Stimulated activated memory B cell treated with anti-CD40 and anti-IgM and Interleukin-4, amounts not matched to agents 10 μg/mL and 1 μg/mL and 100 μg/mL, for 72 hours (primary cell): ENCODE results near the gene ARHGAP10.

Experiments used
- ATAC-seq: fragments of 150-1000 bp; cut with Tn5 transposase; 2 replicates; pipeline ENCODE4 v1.10.0; 2021
- H3K27ac Mint-ChIP-seq: one replicate; pipeline ENCODE4 v1.8.0; 2022; ENCODE audit warnings: mild to moderate bottlenecking, mixed read lengths
- H3K27me3 Mint-ChIP-seq: one replicate; pipeline ENCODE4 v1.8.0; 2022; ENCODE audit warnings: mixed read lengths
- H3K36me3 Mint-ChIP-seq: one replicate; pipeline ENCODE4 v1.8.0; 2022; ENCODE audit warnings: mixed read lengths
- H3K4me1 Mint-ChIP-seq: one replicate; pipeline ENCODE4 v1.8.0; 2022; ENCODE audit warnings: mixed read lengths
- H3K4me3 Mint-ChIP-seq: one replicate; pipeline ENCODE4 v1.8.0; 2022; ENCODE audit warnings: mild to moderate bottlenecking, moderate library complexity, mixed read lengths
- H3K9me3 Mint-ChIP-seq: one replicate; pipeline ENCODE4 v1.8.0; 2022; ENCODE audit warnings: mixed read lengths

Gene ARHGAP10

GRCh38 chr4:148090029-148090428 lies 358.1 kb downstream of the ARHGAP10 start:
- ATAC-seq: no peak
- peaks cover 27% of the 10 kb centered on the region for H3K36me3 Mint-ChIP-seq
- peaks cover 6% of the 10 kb centered on the region for H3K4me1 Mint-ChIP-seq
- no peak overlapping the region for H3K4me3 Mint-ChIP-seq
- H3K27me3 Mint-ChIP-seq: no peaks in the 10 kb centered on the region
- no peaks in the 10 kb centered on the region for H3K9me3 Mint-ChIP-seq
- H3K27ac Mint-ChIP-seq: no peak overlapping the region

DNA sequence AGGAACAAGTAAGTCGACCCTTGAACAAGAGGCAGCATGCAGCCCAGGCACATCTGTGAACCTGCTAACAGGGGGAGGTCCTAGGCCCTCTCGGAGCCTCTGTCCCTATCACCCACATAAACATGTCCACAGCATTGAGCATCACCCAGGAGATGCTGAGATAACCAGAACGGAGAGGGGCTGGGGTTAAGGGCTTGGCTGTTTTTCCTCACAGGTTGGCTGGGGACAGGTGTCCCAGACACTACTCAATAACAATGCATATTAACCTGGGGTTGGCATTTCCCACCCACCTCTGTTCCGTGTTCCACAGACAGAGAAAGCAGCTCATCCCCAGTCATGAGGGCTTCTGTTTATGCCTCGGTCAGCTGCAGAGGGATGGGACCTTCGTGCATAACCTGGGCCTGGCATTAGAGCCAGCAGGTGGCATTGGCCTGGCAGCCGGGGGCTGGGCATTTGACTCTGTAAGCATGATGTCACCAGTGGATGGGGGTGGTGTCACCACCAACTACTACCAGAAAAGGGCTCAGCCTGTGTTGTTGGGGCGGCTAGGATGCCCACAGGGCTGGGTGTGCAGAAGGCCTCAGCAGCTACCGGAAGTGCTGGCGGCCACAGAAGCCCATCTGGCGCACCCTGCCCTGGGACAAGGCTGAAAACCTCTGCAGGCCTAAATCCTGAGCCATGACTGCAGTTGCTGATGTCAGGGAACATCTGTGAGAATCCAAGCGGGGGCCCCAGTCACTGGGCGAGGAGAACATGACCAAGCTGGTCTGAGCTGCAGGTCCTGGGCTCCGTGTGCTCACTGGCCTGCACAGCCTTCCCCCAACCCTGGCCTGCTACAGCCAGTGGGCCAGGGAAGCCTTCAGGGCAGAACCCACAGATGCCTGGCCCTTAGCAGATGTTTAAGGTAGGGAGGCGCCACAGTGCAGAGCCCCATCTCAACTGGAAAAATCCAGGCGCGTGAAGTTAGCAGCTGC lies 358.9 kb downstream of the ARHGAP10 start:
- H3K4me3 Mint-ChIP-seq: no peak overlapping the region
- H3K27me3 Mint-ChIP-seq: no peaks in the 10 kb centered on the region
- H3K27ac Mint-ChIP-seq: no peak overlapping the region
- H3K4me1 Mint-ChIP-seq: peaks cover 6% of the 10 kb centered on the region
- peak; percentile 12 for ATAC-seq
- H3K9me3 Mint-ChIP-seq: no peaks in the 10 kb centered on the region
- peaks cover 20% of the 10 kb centered on the region for H3K36me3 Mint-ChIP-seq

GRCh38 chr4:148091896-148092295 lies 360.0 kb downstream of the ARHGAP10 start:
- Mint-ChIP-seq H3K9me3 (no peaks in the 10 kb centered on the region), H3K4me1 (peaks cover 3% of the 10 kb centered on the region), H3K27ac (no peak overlapping the region), H3K27me3 (no peaks in the 10 kb centered on the region), H3K4me3 (no peak overlapping the region), H3K36me3 (peaks cover 25% of the 10 kb centered on the region)
- ATAC-seq: no peak

DNA sequence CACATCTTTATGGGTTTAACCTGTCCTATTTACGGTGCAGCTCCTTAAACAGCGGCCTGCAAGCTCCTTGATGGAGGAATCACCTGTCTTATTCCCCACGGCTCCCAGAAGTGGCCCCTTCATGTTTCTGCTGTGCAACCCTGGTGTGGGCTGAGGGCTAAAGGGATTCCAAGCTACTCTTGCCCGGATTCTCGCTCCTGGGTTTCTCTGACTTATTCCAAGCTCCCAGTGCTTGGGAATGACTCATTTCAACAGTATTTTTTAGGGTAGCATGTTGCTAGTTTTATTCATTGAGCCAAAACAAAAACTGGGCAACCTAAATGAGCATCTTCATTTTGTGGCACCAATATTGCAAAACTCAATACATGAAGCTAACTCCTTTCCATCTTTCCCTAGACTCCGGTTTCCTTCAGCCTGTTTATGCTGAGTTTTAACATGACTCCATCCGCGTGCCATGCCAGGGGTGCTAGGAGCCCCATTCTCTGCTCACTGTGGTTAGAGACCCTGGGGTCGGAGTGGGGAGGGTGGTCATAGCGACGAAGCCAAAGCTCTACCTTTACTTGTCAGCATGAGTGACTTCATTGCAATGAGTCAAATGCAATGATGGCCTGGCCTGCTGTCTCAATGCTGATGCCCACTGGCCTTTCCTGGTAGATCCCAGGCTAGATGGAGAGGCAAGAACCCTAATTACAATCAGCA lies 360.6 kb downstream of the ARHGAP10 start:
- H3K27me3 Mint-ChIP-seq: no peaks in the 10 kb centered on the region
- no peaks in the 10 kb centered on the region for H3K4me1 Mint-ChIP-seq
- H3K36me3 Mint-ChIP-seq: peaks cover 25% of the 10 kb centered on the region
- no peak overlapping the region for H3K27ac Mint-ChIP-seq
- no peaks in the 10 kb centered on the region for H3K9me3 Mint-ChIP-seq
- ATAC-seq: no peak
- no peak overlapping the region for H3K4me3 Mint-ChIP-seq

DNA sequence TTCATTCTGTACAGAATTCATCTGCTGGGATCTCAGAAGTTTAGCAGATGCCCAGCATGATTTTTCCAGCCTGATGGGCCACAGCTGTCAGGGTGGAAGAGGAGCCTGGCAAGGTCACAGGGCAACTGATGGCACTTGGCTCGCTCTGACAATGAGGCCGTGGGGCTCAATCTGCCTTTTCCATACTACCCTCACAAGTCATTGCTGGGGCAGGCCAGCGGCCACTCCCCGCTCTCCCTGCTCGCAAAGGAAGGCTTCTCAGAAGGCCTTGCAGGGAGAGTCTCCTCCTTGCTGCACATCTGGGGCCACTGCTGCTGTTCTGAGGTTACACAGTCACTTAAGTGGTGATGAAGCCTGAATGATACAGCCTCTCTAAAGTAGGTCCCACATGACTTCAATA lies 361.2 kb downstream of the ARHGAP10 start:
- H3K4me3 Mint-ChIP-seq: no peak overlapping the region
- H3K27ac Mint-ChIP-seq: no peak overlapping the region
- H3K9me3 Mint-ChIP-seq: no peaks in the 10 kb centered on the region
- peaks cover 30% of the 10 kb centered on the region for H3K36me3 Mint-ChIP-seq
- H3K4me1 Mint-ChIP-seq: no peaks in the 10 kb centered on the region
- ATAC-seq: no peak
- no peaks in the 10 kb centered on the region for H3K27me3 Mint-ChIP-seq

DNA sequence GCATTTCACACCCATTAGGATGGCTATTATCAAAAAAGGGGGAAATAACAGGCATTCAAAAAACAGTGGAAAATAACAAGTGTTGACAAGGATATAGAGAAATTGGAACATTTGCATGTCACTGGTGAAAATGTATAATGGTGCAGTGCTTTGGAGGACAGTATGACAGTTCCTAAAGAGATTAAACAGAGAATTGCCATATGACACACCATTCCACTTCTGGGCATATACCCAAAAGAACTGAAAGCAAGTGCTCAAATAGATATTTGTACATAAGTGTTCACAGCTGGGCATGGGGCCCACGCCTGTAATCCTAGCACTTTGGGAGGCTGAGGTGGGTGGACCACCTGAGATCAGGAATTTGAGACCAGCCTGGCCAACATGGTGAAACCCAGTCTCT lies 362.3 kb downstream of the ARHGAP10 start:
- H3K36me3 Mint-ChIP-seq: peaks cover 32% of the 10 kb centered on the region
- H3K27me3 Mint-ChIP-seq: no peaks in the 10 kb centered on the region
- no peak overlapping the region for H3K4me3 Mint-ChIP-seq
- H3K4me1 Mint-ChIP-seq: no peaks in the 10 kb centered on the region
- ATAC-seq: no peak
- no peaks in the 10 kb centered on the region for H3K9me3 Mint-ChIP-seq
- no peak overlapping the region for H3K27ac Mint-ChIP-seq

- no peaks in the 10 kb centered on the region for H3K9me3 Mint-ChIP-seq
Observed at GRCh38 chr4:148095346-148095923, 363.5 kb downstream of the ARHGAP10 start.

DNA sequence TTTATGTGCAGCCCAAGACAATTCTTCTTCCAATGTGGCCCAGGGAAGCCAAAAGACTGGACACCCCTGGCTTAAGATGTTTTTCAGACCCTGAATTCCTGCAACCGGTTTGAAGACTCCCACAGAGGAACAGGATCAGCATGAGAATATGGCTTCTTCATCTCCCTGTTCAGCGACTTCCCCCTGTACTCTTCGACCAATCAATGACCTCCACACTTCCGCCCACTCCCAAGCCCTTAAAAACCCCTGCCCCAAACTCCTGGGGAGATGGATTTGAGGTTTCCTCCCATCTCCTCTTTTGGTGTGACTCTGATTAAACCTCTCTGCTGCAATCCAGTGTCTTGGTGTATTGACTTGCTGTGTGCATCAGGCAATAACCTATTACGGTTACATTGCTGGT lies 365.9 kb downstream of the ARHGAP10 start:
- Mint-ChIP-seq H3K27me3 (no peaks in the 10 kb centered on the region), H3K27ac (no peak overlapping the region), H3K4me3 (no peak overlapping the region), H3K36me3 (peaks cover 29% of the 10 kb centered on the region), H3K4me1 (peaks cover 6% of the 10 kb centered on the region), H3K9me3 (no peaks in the 10 kb centered on the region)
- no peak for ATAC-seq

More at GRCh38 chr4:148095346-148095923, 363.5 kb downstream of the ARHGAP10 start:
- H3K27ac Mint-ChIP-seq: no peak overlapping the region
- no peak for ATAC-seq
- H3K36me3 Mint-ChIP-seq: peaks cover 31% of the 10 kb centered on the region
- no peaks in the 10 kb centered on the region for H3K4me1 Mint-ChIP-seq
- H3K4me3 Mint-ChIP-seq: no peak overlapping the region
- H3K27me3 Mint-ChIP-seq: no peaks in the 10 kb centered on the region

DNA sequence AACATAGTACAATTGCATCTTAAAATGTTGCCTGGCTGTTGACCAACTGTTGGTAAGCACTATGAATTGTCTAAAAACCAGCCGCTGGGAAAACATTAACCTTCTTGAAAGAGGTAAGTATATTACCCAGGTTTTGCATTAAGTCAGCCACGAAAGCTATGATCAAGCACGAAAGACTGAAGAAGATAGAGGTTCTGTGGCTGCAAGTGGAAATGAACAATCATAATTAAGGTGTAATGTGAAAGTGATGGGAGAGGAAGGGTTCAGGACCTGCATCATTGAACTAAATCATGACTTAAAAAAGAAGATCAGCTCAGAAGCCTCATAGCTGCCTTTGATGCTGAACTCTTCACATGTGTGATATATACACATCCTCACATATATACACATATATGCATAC lies 369.3 kb downstream of the ARHGAP10 start:
- Mint-ChIP-seq H3K4me3 (no peak overlapping the region), H3K36me3 (peaks cover 52% of the 10 kb centered on the region), H3K27ac (no peak overlapping the region), H3K27me3 (no peaks in the 10 kb centered on the region), H3K4me1 (peaks cover 6% of the 10 kb centered on the region), H3K9me3 (no peaks in the 10 kb centered on the region)
- ATAC-seq: no peak

DNA sequence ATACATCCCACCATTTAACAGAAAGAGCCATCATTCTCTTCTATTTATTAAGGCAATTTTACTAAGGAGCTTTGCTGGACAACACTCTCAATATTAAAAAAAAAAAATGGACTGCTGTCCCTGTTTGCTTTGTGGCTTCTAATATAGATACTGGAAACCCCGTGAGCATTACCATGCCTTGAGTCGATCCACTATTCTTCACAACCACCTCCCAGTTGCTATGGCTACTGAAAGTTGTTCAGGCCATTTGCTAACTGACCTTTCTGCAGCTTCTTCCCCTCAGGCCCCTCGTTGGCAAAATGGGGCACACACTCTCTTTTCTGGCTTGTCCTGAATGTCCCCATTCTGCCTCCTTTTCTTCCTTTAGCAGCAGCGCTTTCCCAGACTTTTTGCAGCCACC lies 369.9 kb downstream of the ARHGAP10 start:
- Mint-ChIP-seq H3K4me1 (peaks cover 6% of the 10 kb centered on the region), H3K9me3 (no peaks in the 10 kb centered on the region), H3K36me3 (peaks cover 55% of the 10 kb centered on the region), H3K4me3 (no peak overlapping the region), H3K27ac (no peak overlapping the region), H3K27me3 (no peaks in the 10 kb centered on the region)
- ATAC-seq: no peak

GRCh38 chr4:148103597-148104355 lies 371.9 kb downstream of the ARHGAP10 start:
- Mint-ChIP-seq H3K4me3 (no peak overlapping the region), H3K4me1 (peaks cover 6% of the 10 kb centered on the region), H3K27ac (no peak overlapping the region), H3K36me3 (peaks cover 66% of the 10 kb centered on the region), H3K9me3 (no peaks in the 10 kb centered on the region), H3K27me3 (no peaks in the 10 kb centered on the region)
- ATAC-seq: no peak

DNA sequence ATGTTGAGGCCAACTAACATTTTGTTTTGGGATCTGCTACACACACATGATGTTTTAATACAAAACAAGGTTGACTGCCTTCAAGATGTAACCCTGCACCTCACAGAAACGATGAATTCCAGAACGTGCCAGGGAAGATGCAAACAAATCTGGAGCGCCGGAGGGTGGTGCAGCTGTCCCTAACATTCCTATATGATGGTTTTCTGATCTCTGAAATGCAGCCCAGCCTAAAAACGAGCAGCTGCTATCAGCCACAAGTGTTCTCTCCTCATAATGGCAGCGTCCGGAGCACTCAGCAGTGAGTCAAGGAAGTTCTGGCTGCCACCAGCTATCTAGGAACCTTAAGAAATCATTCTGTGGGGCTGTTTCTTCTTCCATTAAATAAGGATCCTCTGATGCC lies 376.9 kb downstream of the ARHGAP10 start:
- Mint-ChIP-seq H3K36me3 (peaks cover 77% of the 10 kb centered on the region), H3K4me1 (no peaks in the 10 kb centered on the region)

GRCh38 chr4:148109216-148109615 lies 377.3 kb downstream of the ARHGAP10 start:
- no peaks in the 10 kb centered on the region for H3K9me3 Mint-ChIP-seq
- H3K4me3 Mint-ChIP-seq: no peak overlapping the region
- no peaks in the 10 kb centered on the region for H3K4me1 Mint-ChIP-seq
- ATAC-seq: no peak
- peaks cover 77% of the 10 kb centered on the region for H3K36me3 Mint-ChIP-seq
- no peaks in the 10 kb centered on the region for H3K27me3 Mint-ChIP-seq
- no peak overlapping the region for H3K27ac Mint-ChIP-seq

More for the DNA sequence above, 376.9 kb downstream of the ARHGAP10 start:
- Mint-ChIP-seq H3K27ac (no peak overlapping the region), H3K4me3 (no peak overlapping the region), H3K9me3 (no peaks in the 10 kb centered on the region), H3K27me3 (no peaks in the 10 kb centered on the region)
- ATAC-seq: no peak

DNA sequence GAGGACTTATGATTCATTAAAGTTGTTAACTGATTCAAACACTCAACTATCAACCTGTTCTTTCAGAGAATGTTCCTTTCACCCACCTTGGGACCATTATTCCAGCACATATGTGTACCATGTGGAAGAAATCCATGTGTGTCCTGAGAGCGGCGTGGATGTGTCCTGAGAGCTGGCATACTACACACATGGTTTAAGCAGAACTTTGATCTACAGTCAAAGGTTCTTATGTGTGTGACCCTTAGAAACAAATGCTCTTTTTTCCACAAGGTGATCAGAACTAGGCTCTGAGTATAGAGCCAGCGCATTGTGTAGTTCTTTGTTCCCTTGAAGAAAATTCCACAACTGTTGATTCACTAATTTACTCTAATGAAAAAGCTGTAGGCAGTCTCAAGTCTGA lies 378.3 kb downstream of the ARHGAP10 start:
- Mint-ChIP-seq H3K4me1 (no peaks in the 10 kb centered on the region), H3K4me3 (no peak overlapping the region), H3K9me3 (no peaks in the 10 kb centered on the region), H3K27ac (no peak overlapping the region), H3K36me3 (peaks cover 79% of the 10 kb centered on the region), H3K27me3 (no peaks in the 10 kb centered on the region)
- no peak for ATAC-seq
